ENCODE results near the gene FAM149B1.
"Not testable (repeated sequence)": the region's sequence is repeated elsewhere in the genome, so short reads cannot be mapped to it uniquely, and the experiment has no call there.

The FAM149B1 gene

DNA sequence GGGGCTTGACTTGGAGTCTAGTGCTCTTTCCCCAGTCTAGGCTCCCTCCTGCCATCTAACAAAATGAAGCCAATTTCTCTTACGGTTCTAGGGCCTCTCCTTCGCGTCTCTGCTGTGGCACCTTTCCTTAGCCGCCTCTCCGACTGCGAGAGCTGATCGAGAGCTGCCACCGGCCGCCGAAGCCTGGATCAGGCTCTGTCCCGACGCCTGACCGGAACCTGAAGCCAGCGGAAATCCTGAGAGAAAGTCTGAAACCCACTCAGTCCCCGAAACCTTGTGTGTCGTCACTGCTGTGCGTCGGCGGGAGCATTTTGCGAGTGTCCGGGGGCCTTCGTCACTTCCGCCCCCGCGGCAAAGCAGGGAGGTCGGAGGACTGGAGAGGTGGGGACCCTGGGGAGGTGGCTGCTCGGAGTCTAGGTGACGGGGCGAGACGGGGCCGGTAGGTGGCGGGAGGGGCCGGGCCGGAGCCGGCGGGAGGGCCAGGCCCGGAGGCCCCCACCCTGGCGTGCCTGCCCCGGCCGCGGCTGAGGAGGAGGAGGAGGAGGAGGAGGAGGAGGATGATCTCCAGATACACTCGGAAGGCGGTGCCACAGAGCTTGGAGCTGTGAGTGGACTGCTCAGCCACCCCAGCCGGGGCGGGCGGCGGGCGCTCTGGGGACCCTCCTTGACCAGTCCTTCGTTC, at the start of gene FAM149B1, which contains the start of gene ECD:
FAM149B1 (plus strand) TSS at position 337 of the 682 bp plus-strand sequence; CDS start at position 558, 221 bp downstream.
ECD (minus strand) TSS at position 226 of the 682 bp plus-strand sequence. CDS start 4,071 bp downstream, outside the sequence.
- peak; percentile 96 for DNase-seq

DNA sequence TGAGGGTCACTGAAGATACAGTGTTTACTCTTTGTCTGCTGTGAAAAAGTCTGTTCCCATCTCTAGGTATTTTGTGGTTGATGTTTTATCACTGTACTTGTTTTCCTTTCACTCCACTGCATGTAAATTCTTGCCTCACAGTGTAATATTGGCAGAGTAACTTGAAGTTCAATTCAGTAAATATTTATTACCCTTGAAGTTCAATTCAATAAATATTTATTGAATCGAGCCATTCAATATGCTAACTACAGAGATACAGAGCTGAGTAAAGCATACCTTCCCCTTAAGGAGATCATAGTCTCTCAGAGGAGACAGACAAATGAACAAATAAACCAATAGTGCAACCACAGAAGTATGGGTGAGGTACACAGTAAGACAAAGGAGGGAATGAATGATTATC, 48.5 kb upstream of the FAM149B1 start:
- no peak for DNase-seq

DNA sequence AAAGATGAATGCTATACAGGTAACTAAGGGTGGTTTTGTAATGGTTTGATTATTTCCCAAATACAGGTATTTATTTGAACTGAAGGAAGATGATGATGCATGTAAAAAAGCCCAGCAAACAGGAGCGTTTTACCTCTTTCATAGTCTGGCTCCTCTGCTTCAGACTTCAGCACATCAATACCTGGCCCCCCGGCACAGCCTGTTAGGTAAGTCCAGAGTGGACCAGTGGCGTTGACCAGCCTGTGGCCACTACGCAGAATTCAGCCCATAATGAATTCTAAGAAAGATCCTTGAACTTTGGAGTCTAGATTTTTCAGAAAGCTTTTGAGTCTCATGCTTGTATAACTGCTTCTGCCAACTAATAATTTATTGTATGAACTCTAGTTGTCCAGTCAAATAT, 48.0 kb upstream of the FAM149B1 start:
- no peak for DNase-seq

DNA sequence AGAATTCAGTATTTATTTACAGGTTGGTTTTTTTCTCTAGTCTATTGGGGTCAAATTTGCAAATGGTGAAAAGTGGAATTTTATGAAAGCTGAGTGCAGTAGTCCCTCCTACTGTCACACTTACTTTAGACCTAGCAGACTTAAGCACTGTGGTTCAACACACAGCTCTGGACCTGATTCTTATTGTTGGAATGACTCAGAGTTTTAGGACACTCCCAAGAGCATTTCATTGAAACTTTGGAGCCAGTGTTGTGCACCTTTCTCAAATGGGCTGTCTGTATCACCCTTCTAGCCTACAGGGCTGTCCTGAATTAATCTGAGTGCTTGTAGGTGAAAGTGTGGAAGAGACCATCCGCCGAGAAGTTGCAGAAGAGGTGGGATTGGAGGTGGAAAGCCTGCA, 41.6 kb upstream of the FAM149B1 start:
- DNase-seq: no peak

DNA sequence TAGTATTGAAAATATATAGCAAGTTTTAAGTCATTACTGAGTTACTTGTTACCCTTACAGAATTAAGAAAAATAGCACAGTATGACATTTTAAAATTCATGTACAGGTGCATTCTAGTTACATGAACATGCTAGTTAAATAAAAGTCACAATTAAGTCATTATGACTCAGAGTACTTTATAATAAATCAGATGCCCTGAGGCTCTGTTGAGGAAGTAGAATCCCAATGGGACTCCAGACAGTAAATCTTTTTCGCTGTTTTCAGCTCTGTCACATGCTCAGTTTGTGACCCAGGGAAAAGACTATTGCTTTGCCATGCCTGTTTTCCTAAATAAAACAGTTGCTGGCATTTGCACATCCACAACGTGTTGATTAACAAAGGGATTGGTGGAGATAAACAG, 36.6 kb upstream of the FAM149B1 start:
- DNase-seq: no peak

DNA sequence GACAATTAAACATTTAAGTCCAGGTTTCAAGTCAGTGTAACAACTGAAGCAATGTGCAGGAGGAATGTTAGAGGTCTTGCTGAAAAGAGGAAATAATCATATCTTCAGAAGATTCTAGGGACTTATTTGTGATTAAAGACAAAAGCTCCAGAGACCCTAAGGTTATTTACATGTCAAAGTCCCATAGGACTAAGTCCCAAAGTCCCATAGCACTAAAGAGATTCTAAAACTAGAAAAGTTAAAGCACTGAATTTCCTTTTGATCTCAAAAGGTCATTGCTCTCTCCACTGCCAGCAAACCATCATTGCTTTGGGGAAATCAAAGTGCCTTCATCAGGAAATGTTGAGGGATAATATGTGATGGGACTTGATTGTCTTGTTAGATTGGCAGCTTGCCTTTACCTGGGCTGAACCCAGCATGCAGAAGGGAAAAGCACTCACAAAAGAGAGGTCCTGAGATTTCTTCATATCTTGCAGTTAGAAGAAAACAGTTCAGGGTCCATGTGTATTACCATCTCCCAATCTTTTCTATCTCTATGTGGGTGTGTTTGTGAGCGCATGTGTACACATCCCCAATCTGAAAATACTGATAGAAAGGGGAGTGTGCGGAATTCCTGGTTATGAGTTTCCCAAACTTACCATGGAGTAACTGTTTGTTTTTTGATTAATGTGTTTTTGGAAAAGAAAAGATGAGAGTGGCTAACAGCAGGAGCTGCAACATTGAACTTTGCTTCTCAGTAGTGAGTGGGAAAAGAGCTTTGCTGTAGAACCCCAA, 35.8 kb upstream of the FAM149B1 start:
- DNase-seq: no peak

DNA sequence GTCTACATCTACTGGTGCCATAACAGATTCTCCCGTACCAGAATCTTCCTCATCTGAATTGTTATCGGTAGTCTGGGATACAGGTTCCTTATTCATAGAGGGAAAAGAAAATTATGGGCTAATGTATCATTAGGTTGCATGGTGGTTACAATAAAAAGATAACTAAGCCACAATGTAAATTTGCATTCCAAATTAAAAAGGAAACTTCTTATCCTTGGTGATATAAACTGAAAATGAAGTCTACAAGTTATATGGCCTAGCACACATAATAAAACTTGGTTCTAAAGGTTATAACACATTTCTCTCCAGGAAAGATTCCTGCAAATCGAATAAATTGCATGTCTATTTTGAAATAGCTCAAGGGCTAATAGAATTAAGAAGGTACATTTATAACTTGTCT, 33.2 kb upstream of the FAM149B1 start:
- DNase-seq: no peak

DNA sequence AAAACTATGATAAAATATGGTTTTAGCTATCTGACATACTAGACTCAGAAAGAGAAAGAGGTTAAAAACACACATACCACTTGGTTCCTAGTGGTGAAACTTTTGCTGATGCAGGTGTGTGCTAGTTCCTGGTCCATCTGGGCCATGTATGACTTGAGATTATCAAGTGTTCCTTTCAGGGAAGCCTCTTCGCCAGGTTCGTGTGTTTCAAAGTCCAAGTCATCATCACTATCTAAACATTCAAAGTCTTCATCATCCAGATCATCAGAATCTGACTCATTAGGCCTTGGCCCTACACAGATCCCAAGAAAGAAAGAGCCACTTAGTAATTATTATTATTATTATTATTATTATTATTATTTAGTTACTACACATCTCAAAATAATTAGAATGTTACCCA, 31.3 kb upstream of the FAM149B1 start:
- no peak for DNase-seq

DNA sequence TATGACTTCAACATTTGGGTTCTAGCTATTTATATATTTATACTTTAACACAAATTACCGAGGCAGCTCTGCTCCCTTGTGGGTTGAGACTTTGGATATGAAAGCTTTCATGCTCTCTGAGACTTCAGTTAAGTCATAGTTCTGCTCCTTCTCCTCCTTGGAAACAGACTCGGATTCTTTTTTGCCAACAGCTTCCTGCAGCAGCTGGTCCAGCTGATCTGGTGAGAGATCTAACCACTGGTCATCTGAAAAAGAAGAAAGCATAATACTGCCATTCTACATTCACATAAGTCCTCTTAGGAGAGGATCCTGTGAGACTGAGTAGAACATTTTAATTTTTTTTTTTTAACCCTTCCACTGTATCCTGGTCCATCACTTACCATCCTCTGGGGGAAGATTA, 28.7 kb upstream of the FAM149B1 start:
- no peak for DNase-seq

DNA sequence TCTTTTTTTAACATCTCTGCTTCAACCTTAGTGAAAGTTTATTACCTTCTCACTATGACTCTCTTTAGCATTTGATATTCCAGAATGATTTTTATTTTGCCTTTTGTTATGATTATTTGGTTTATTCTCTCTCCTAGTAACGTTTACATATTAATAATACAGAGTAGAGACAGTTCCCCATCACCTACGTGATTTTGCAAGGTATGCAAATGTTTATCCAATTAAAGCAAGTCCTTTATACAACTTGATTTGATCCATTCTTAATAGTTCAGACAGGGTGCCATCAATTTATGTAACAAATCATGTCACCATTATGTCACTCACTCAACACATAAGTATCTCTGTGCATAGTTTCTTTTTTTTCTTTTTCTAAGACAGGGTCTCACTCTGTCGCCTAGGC, 26.3 kb upstream of the FAM149B1 start:
- DNase-seq: no peak

DNA sequence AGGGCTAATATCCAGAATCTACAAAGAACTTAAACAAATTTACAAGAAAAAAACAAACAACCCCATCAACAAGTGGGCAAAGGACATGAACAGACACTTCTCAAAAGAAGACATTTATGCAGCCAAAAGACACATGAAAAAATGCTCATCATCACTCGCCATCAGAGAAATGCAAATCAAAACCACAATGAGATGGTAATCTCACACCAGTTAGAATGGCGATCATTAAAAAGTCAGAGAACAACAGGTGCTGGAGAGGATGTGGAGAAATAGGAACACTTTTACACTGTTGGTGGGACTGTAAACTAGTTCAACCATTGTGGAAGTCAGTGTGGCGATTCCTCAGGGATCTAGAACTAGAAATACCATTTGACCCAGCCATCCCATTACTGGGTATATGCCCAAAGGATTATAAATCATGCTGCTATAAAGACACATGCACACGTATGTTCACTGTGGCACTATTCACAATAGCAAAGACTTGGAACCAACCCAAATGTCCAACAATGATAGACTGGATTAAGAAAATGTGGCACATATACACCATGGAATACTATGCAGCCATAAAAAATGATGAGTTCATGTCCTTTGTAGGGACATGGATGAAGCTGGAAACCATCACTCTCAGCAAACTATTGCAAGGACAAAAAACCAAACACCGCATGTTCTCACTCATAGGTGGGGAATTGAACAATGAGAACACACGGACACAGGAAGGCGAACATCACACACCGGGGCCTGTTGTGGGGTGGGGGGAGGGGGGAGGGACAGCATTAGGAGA, 17.1 kb upstream of the FAM149B1 start:
- not testable (repeated sequence) for DNase-seq

DNA sequence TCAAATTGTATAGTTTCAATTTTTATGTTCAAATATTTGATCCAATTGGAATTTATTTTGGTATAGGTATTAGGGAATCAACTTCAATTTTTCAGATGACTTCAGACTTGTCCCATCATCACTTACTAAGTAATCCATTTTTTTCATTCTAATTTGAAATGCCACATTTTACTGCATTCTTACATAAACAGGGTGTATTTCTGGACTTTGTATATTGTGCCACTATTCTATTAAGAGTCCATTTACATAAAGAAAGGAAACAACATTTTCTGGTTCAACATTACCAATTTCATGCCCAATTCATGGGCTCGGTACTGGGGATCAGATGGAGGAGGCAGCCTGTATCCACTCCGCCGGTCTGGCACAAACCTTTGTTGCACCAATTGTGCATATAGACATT, 15.9 kb upstream of the FAM149B1 start:
- DNase-seq: no peak

DNA sequence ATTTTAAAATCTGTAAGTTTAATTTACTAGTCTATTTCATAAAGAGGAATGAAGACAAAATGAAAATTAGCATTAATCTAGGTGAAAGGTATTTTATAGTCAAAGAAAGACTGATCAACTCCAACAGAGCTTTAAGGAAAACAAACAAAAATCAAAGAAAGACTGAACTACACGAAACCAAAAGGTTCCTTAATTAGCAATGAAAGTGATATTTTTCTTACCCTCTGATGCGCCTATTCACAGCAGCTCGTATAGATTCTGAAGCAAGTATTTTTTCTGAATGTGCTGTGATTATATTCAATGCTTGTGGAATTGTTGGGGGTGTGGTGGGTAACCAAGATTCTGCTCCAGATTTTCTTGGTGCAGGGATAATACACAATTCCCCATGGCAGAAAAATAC, 11.9 kb upstream of the FAM149B1 start:
- no peak for DNase-seq

DNA sequence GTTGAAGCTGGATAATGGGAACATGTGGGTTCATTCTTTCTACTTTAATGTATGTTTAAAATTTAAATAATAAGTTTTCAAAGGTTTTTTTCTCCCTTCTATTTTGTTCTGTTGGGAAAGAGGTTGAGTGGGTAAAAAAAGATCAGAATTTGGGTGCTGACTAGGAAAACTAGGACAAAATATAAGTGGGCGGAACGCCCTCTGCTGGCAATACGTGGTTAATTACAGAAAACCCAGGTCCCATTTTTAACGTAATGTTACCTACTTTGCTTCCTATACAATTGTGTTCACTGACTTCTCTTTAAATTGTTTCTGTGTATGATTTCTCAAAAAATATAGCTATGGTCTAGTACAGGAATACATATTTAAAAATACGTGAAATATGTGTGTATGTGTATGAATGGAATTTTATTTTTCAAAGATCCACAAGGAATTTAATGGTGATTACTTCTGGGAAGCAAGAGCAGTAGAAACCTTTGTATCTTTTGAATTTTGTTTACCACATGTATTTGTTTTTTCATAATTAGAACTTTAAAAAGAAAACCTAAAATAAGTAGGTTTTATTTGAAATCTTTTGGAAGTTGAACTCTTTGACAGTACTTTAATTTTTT, 8.8 kb upstream of the FAM149B1 start:
- DNase-seq: peak; percentile 71

DNA sequence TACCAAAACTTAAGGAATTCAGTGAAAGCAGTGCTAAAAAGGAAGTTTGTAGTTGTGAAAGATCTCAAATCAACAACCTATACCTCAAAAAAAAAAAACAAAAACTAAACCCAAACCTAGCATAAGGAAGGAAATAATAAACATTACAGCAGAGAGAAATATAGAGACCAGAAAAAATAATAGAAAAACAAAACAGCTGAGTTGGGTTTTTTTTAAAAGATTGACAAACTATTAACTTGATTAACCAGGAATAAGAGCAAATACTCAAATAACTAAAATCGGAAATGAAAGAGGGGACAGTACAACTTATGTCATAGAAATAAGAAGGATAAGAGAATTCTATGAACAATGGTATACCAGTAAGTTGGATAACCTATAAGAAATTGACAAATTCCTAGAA, 6.8 kb upstream of the FAM149B1 start:
- no peak for DNase-seq

DNA sequence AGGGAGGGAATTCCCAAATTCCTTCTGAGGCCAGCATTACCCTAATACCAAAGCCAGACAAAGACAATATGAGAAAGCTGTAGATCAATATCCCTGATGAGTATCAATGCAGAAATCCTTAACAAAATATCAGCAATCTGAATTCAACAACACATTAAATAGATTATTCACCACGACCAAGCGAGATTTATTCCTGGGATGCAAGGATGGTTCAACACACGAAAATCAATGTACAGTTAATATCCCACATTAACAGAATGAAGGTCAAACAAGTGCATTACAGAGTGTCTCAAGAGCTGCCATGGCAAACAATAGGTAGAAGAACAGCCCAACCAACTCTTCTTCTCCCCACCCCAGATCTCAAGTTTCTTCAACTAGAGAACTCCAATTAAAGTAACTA, 6.3 kb upstream of the FAM149B1 start:
- DNase-seq: no peak

DNA sequence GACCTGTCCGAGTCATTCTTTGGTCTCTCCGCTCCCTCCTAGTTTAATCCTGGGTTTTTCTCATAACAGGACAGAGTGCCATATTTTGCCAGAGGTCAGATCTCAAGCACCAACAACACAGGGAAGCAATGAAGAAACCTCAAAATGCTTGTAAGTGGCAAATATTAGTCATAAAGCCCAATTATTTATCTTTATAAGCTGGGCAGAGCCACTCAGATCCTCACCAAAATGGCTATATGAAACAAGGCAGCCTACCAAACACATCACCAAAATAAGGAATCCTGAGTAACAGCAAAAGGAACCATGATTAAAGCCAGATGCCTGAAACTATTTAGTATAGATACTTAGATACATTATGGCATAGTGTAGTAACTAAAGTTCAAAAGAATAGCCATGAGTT, 4.8 kb upstream of the FAM149B1 start:
- no peak for DNase-seq

DNA sequence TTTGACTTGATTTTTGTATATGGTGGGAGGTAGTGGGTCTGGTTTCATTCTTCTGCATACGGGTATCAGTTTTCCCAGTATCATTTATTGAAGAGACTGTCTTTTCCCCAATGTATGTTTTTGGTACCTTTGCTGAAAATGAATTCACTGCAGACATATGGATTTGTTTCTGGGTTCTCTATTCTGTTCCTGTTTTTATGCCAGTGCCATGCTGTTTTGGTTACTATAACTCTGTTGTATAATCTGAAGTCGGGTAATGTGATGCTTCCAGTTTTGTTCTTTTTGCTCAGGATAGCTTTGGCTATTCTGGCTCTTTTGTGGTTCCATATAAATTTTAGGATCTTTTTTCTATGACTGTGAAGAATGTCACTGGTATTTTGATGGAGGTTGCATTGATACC, 947 bp upstream of the FAM149B1 start:
- DNase-seq: no peak

DNA sequence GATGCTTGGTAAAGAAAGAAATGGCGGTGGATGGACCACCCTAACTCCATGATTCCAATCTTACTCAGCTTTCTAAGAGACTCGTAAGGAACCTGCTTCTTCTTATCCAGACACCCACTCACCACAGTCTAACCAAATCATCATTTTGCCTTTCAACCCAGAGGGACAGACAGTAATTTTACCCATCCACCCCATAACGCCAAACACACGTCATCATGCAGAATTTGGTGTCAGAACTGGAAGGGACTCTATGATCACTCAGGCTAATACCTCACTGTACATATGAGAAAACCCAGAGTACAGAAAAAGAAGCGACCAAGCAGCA, 499 bp upstream of the FAM149B1 start:
- no peak for DNase-seq

DNA sequence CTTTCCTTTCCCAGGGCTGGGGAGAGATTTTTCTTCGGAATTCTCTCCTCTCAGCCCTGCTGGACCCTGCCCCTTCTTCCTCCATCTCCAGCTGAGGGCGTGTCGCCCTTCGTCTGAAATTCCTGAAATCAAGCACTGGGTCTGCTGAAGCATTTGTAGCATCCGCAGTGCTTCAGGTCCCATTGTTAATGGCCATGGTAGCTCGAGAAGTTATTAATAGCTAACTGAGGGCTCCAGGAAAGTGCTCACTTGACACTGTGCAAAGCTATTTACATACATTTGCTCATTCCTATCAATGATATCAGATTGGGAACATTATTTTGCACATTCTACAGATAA, 515 bp downstream of the FAM149B1 start:
- peak; percentile 70 for DNase-seq

DNA sequence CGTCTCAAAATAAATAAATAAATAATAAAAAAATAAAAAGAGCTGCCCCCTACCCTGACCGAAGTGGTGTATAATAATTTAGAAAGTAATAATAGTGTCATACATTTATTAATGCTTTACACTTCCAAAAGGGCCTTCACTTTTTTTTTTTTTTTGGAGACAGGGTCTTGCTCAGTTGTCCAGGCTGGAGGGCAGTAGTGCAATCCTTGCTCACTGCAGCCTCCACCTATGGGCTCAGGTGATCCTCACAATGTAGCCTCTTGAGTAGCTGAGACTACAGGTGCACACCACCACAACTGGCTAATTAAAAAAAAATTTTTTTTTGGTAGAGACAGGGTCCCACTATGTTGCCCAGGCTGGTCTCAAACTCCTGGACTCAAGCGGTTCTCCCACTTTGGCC, 1.4 kb downstream of the FAM149B1 start:
- no peak for DNase-seq

DNA sequence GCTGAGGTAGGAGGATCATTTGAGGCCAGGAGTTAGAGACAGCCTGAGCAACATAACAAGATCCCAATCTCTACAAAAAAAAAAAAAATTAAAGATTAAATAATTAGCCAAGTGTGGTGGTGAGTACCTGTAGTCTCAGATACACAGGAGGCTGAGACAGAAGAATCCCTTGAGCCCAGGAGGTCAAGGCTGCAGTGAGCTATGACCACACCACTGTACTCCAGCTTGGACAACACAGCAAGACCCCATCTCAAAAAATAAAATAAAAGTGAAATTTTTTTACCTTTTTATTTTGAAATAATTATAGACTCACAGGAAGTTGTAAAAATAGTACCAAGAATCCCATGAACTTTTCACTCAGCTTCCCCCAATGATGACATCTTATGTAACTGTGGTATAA, 4.9 kb downstream of the FAM149B1 start:
- no peak for DNase-seq

DNA sequence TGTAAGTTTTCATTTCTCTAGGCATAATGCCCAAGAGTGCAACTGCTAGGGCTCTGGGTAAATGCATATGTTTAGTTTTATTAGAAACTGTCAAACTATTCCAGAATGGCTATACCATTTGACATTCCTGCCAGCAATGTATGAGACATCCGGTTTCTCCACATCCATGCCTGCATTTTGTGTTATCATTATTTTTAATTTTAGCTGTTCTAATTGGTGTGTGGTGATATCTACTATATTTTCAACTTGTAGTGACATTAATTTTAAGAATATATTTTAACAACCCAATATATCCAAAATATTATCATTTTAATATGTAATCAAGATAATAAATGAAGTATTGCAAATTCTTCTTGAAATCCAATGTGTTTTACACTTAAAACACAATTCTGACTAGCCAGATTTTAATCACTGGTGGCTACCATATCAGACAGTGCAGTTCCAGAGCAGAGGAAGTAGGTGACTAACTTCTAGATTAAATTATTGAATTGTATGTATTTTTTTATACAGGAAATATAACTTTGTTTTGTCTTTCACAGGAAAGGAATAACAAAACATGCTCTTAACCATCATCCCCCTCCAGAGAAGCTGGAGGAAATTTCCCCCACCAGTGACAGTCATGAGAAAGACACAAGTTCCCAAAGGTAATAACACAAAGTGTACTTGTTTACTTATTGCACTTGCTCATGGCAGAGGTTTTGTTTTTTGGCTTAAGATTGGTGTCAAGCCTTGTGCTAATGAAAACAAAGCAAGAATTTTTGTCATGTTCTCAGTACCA, 6.4 kb downstream of the FAM149B1 start:
- no peak for DNase-seq

All from DMS53 (cell line).